ENCODE data around the gene TF.

Gene TF

GRCh38 chr3:133747907-133748639 lies 1.9 kb downstream of the TF start:
- DNase-seq, result no peak

GRCh38 chr3:133749427-133750258 lies 3.5 kb downstream of the TF start:
- DNase-seq, result no peak

- DNase-seq, result peak; percentile 55
These were observed 4.1 kb downstream of the TF start for GRCh38 chr3:133750259-133750656.

DNA sequence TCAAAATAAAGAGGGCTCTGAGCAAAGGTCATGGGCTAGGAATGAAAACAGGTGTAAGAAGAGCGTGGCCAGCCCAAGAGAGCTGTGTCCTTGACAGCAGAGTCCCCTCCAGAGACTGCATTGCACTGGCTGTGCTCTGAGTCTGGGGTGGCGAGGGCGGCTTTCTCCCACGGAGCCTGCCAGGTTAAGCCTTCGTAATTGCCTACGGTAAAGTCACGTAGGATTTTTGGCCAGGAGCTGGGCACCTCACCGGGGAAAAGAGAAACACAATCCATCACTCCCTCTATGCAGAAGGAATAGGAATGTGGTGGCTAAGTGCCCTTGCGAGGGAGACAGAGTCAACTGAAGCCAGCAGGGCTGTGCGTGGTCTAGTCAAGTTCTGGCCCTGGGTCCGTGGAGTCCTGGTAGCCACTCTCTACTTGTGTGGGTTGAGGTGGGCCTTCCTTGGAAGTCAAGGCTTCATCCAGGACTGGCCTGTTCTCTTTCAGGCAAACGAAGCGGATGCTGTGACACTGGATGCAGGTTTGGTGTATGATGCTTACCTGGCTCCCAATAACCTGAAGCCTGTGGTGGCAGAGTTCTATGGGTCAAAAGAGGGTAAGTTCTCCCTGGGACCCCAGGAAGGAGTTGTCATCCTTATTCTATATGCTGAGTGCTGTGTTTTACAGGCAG lies 7.0 kb downstream of the TF start:
- DNase-seq, result no peak

- DNase-seq, result no peak
These were observed 7.6 kb downstream of the TF start for GRCh38 chr3:133753779-133754164.

DNA sequence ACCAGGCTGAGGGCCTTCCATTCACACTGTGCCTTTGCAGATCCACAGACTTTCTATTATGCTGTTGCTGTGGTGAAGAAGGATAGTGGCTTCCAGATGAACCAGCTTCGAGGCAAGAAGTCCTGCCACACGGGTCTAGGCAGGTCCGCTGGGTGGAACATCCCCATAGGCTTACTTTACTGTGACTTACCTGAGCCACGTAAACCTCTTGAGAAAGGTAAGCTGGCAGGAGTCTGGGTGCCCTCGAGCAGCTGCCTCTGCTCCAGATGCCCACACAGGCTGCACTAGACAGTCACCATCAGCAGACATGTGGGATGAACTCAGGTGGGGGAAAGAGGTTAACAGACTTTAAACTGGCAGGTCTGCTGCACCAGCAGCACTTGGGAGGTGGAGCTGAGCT lies 8.3 kb downstream of the TF start:
- DNase-seq, result no peak

DNA sequence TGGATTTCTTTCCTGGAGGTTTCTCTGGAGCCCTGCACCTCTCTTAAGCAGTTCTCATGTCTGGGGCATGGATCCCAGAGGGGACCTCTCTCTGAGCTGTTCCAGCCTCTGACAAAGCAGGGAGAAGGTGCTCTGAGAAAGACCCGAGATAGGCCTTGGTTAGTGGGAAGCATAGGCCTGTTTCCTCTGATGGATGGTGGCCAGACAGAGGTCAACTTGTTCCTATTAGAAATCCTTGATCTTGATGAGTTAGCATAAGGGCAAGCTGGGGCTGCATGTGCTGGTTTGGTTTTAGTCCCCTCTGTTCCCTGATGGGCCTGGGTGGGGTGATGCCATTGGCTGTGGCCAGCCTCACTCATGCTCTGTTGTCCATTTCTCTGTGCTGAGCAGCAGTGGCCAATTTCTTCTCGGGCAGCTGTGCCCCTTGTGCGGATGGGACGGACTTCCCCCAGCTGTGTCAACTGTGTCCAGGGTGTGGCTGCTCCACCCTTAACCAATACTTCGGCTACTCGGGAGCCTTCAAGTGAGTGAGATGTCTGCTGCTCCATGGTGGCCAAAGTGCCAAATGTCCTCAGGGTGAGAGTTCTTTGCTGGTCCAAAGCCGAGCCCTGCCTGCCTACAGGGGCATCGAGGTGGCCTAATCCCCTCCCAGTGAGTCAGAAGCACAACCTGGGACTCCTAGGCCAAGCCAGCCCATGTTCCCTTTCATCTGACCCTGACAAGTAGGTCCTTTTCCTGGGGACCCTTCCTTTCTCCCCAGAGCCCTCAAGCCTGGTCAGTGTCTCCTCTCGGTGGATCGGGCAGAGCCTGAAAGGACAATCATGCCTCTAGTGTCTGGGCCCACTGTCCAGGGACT lies 9.0 kb downstream of the TF start:
- DNase-seq, result no peak

DNA sequence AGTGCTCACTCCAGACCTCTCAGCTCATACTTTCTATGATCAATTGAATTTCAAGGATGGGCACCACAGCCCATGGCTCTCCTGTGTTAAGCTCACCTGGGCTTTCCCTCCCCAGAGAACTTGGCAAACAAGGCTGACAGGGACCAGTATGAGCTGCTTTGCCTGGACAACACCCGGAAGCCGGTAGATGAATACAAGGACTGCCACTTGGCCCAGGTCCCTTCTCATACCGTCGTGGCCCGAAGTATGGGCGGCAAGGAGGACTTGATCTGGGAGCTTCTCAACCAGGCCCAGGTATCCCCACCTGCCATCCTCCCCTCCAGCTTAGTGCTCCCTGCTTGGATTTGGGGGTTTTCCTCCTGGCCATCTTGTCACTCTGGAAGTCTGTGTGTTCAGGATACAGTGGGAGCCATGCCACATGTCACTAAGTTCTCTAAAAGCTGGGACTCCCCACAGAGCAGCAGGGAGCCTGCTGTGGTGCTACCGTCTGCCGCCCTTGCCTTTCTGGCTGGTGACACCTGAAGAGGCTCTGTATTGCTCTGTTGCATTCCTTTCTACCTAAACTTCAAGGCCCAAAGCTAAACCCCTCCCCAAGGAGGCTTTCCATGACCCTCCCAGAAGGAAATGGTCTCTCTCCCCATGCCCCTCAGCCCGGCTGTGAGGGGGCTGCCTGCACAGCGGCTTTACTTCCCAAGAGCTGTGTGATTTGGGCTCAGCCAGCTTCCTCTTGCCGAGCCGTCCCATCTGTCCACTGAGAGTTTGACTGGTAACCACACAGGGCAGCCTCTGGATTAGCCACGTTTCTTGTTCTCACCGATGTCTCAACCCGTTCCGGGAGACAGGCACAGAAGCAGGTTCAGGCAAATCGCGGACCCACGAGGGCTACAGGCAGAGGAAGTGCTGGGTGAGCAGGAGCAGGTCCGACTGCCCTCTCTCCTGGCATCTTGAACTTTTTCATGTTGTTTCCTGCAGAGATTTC lies 10.8 kb downstream of the TF start:
- no peak for DNase-seq

DNA sequence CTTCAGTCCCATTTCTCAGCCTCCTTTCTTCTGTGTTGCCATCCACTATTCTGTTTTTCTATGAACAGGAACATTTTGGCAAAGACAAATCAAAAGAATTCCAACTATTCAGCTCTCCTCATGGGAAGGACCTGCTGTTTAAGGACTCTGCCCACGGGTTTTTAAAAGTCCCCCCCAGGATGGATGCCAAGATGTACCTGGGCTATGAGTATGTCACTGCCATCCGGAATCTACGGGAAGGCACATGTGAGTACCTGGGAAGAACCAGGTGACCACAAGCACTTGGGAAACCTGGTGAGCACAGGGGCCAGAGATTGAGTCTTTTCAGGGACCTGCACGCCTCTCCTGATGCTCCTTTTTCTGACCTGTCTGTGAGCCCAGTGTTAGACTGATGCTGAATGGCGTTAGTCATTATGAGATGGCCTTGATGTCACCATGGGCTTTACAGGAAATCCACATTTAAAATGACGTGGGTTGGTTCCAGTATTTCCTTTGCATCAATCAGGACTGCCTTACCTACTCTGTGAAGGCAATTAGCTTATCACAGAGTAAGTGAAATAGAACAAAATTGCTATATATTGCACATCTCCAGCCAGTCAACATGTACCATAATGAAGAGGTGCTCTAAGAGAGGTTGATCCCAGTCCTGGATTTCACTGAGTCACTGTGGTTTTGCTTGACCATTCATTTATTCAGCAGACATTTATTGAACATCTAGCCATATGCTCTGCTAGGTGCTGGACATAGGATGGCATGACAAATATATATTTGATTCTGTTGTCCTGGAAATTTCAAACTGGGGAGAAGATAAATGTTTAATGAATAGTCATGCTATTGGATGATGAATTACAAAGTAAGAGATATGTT lies 11.7 kb downstream of the TF start:
- no peak for DNase-seq

DNA sequence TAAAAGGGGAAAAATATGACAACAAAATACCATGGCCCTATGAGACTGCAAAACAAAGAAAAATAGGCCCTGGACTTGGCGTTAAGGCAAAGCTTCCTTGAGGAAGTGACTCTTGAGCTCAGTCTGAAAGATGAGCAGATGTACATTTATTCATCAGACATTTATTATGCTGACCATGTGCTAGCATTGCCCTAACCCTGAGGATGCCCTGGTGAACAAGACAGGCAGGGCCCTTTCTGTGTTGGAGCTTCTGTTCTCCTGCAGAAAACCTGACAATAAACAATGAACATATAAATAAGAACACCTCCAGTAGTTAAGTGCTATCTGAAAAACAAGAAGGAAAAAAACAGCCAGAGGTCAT lies 12.4 kb downstream of the TF start:
- DNase-seq, result no peak

DNA sequence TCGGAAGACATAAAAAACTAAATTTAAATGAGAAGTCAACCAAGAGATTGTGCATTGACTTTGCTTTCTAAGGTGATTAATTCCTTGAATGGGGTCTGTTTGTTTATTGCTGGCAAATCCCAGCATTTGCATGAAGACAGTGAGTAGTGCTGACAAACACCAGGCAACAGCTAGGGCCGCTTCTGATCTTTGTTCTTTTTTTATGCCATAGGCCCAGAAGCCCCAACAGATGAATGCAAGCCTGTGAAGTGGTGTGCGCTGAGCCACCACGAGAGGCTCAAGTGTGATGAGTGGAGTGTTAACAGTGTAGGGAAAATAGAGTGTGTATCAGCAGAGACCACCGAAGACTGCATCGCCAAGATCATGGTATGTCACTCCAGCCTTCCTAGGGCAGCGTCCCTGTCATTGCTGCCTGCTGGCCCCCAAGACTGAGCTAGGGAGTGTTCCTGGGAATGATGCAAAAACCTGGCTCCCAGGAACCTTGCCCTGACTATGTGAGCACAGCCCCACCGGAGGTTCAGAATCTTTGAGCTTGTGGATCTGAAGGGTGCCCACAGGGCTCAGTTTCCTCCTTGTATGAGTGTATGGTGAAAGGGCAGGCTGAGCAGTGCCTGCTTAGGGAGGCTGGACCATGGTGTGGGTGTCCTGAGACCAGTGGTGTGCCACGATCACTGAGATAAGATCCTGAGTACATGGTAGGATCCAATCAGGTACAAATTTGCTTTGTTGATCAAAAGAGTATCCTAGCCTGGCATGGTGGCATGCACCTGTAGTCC lies 13.0 kb downstream of the TF start:
- no peak for DNase-seq

GRCh38 chr3:133759740-133760305 lies 13.6 kb downstream of the TF start:
- no peak for DNase-seq

DNA sequence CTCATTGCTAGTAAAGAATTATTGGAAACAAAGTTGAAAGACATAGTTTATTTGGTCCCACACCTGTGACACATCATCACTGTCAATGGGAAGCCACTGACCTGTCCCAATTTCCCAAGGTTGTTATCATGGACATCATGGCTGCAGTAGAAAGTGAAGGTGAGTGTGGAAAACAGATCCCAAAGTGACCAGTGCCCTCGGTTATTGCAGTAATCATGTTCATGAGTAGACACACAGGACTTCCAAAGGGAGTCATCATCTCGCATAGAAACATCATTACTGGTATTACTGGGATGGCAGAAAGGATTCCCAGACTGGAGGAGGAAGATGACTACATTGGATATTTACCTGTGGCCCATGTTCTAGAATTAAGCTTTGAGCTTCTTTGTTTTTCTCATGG lies 14.7 kb downstream of the TF start:
- no peak for DNase-seq

GRCh38 chr3:133761605-133762484 lies 15.7 kb downstream of the TF start:
- DNase-seq, result no peak

DNA sequence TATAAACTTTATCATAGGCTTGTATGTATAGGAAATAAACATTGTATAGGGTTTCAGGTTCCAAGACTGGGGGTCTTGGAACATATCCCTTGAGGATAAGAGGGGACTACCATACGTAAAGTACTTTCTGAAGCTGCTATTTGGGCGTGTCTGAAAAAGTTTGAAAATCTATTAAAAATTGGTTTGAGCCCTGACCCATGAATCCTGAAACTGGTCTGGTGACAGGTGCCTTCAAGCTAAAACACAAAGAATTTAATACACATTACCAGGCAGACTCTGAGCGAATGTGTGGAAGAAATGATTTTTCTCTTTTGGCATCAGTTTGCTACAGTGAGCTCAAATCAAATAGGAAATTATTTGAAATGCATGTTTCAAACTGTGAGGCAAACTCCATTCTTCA lies 16.3 kb downstream of the TF start:
- DNase-seq, result no peak

DNA sequence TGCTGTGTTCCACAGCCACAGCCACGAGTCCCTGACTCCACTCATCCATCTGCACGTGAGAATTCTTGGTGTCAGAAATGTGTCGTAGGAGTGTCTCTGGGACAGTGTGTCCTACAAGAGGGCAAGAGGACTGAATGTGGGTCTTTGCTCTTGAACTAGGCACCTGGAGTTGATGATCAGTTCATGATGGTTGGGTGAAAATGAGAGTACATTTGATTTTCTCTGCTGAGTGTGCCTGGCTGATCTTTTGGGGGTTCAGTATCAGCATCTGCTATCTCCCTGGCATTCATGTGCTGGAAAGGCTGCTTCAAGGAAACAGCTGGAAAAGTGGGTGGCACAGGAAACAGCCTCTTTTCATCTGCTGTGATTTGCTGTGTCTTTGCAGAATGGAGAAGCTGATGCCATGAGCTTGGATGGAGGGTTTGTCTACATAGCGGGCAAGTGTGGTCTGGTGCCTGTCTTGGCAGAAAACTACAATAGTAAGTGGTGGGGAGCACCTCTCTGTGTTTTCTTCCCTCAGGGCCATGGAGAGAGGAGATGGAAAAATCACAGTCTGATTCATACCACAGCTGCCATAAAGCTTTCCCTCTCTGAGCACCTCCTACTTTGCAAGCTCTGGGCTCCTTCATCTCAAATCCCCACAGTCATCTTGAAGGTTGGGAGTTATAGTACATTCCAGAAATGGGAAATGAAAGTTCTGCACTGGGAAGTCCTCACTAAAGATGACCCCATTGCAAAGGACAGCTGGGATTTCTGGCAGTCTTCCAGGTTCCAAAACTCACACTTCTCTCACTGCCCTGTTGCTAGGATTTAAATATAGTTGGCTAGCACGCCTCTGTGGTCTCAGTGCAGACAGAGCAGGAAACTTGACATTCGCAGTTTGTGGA lies 17.8 kb downstream of the TF start:
- no peak for DNase-seq

DNA sequence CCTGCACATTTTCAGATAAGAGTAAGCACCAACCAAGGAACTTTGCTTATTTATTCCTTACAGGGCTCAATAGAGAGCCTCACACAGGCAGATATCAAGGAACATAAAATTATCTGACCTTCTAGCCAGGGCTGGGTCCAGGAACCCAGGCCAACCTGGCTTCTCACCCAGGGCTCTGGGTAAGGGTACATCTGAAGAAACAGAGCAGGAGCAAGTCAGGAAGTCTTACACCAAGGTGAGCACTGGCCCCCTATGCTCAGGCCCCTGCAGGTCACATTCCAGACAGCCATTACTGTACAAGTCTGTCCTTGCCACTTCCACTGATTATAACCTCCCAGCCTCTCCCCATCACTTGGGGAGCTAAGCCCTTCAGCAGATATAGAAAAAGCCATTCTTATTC lies 19.1 kb downstream of the TF start:
- no peak for DNase-seq

DNA sequence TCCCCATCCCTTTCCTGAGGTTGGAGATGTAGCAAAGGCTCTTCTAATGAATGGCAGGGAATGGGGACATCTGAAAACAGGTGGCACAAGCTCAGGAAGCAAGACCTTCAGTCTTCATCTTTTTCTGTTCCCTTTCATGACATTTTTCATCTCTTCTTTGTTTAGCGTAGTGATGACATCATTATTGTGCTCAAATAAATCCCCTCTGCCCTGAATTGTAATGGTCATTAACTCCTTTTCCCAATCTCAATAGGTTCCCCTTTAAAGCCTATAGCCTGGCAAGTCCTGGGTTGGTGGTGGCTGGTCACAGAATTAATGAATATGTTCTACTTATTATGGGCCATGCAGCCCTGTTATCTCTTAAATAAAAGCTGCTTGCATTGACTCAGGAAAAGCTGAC lies 21.4 kb downstream of the TF start:
- DNase-seq, result no peak
